Measurements from ENCODE around the gene FCHSD1. TPM values are rescaled to one million over a fixed set of nuclear protein-coding genes. Genes with fewer than 3 reads are reported as not detected.

Gene FCHSD1
- total RNA-seq, 1 experiment from 2014 or later: 23.1 TPM

DNA sequence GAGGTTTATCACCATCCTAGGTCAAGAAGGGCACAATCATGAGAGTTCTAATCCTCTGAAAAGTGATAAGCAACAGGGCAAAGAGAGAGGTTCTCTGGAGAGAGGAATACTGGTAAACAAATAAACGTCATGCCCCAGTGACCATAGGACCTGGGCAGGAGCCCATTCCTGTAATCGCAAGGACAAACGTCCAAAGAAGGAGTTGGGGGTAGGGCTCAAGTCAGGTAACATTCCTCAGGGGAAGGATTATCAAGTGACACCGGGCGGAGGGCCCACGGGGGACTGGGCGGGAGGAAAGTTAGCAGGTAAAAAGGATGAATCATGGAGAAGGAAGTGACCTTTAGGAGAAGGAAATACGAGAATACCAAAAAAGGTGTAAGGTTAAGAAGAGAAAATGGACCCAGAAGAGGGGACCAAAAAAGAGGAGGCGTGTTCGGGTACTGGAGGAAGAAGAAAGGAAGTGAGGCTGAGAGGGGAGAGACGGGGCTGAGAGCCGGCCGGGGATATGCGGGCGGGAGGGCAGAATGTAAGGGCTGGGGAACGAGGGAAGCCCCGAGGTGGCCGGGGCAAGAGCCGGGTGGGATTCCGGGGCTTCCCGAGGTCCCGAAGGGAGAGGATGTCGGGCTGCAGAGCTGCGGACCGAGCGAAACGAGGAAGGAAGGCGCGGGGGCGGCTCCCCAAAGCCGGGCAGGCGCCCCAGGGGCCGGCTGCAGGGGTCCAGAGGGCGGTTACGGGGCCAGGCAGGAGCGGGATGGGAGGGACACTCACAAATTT is 33.0 kb downstream of the FCHSD1 start:
- Histone ChIP-seq H2AK5ac (ENCODE audit: insufficient read length, low read length) (no peak overlapping the region), H3K9ac (ENCODE audit: extremely low read depth, insufficient read length, low read length) (peak overlapping the region; percentile 52), H2BK15ac (ENCODE audit: low read depth, low read length) (no peak overlapping the region), H3K4ac (ENCODE audit: low read depth, low read length) (no peak overlapping the region), H3K23me2 (ENCODE audit: insufficient read length, low read depth, low read length, poor library complexity, severe bottlenecking) (no peaks in the 10 kb centered on the region), H3K27ac (ENCODE audit: insufficient read length, low read depth, low read length) (no peak overlapping the region), H3K79me1 (ENCODE audit: insufficient read depth, low read depth, low read length, poor library complexity, severe bottlenecking) (no peaks in the 10 kb centered on the region), H4K8ac (replicated peaks; ENCODE audit: insufficient read length, low read depth, low read length) (no peak overlapping the region), H3K4me1 (ENCODE audit: insufficient read depth, low read length) (peaks cover 2% of the 10 kb centered on the region), H3K23ac (ENCODE audit: insufficient read length, low read depth, low read length) (no peak overlapping the region), H3K4me2 (ENCODE audit: insufficient read depth, insufficient read length, low read length) (peak overlapping the region; percentile 86), H2BK120ac (ENCODE audit: low read depth, low read length, poor library complexity, severe bottlenecking) (no peak overlapping the region), H3K9me3 (ENCODE audit: control insufficient read depth, low read depth, low read length) (no peaks in the 10 kb centered on the region), H3T11ph (ENCODE audit: low read length) (no peak overlapping the region), H2BK5ac (ENCODE audit: insufficient read length, low read length) (no peak overlapping the region), H4K20me1 (ENCODE audit: control insufficient read depth, insufficient read depth, insufficient read length) (no peaks in the 10 kb centered on the region), H3K56ac (ENCODE audit: insufficient read length, low read depth, low read length) (no peak overlapping the region), H3K18ac (ENCODE audit: insufficient read length, low read depth, low read length) (no peak overlapping the region), H4K5ac (ENCODE audit: insufficient read length, low read depth, low read length) (no peak overlapping the region), H3K14ac (ENCODE audit: insufficient read depth, low read length) (no peak overlapping the region; the same call in 1 of the 2 replicates), H4K91ac (ENCODE audit: insufficient read length, low read depth, low read length) (no peak overlapping the region), H2BK20ac (ENCODE audit: low read depth, low read length, poor library complexity, severe bottlenecking) (no peak overlapping the region), H3K27me3 (ENCODE audit: insufficient read depth, low read length) (no peaks in the 10 kb centered on the region), H2BK12ac (ENCODE audit: insufficient read length, low read depth, low read length) (no peak overlapping the region), H3K79me2 (ENCODE audit: insufficient read depth, low read length) (peaks cover 13% of the 10 kb centered on the region; the same call in 1 of the 2 replicates), H2AFZ (ENCODE audit: low read length) (no peak overlapping the region)
- peak overlapping the region; percentile 96 to 99 (median 96) for H3K27ac Mint-ChIP-seq
- no peaks in the 10 kb centered on the region for H3K27me3 Mint-ChIP-seq (ENCODE audit: low read depth)
- H3K36me3 Mint-ChIP-seq (ENCODE audit: insufficient read depth in 1 of 3, low read depth in 3 of 3): peaks cover 5 to 28% (median 20%) of the 10 kb centered on the region in 3 experiments; a peak in 5 of 7 replicates
- no CpG with 5 or more reads among the region's 36 CpGs for WGBS (ENCODE audit: extremely low coverage, insufficient read length, low lambda C conversion rate)
- H3K9me3 Mint-ChIP-seq: peaks cover 0 to 3% of the 10 kb centered on the region in 2 experiments; a peak in 1 of 5 replicates
- peaks cover 38 to 43% of the 10 kb centered on the region in 2 experiments for H3K4me1 Mint-ChIP-seq
- H3K4me3 Mint-ChIP-seq: peak overlapping the region; percentile 91 to 98
- TF ChIP-seq, protein P1, sequence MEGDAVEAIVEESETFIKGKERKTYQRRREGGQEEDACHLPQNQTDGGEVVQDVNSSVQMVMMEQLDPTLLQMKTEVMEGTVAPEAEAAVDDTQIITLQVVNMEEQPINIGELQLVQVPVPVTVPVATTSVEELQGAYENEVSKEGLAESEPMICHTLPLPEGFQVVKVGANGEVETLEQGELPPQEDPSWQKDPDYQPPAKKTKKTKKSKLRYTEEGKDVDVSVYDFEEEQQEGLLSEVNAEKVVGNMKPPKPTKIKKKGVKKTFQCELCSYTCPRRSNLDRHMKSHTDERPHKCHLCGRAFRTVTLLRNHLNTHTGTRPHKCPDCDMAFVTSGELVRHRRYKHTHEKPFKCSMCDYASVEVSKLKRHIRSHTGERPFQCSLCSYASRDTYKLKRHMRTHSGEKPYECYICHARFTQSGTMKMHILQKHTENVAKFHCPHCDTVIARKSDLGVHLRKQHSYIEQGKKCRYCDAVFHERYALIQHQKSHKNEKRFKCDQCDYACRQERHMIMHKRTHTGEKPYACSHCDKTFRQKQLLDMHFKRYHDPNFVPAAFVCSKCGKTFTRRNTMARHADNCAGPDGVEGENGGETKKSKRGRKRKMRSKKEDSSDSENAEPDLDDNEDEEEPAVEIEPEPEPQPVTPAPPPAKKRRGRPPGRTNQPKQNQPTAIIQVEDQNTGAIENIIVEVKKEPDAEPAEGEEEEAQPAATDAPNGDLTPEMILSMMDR (conservative IDR thresholded peaks at IDR 0.05): no peak
- peak; percentile 72 for DNase-seq
